ENCODE data around the gene SNRNP27. TPM values are rescaled to one million over a fixed set of nuclear protein-coding genes. Genes with fewer than 3 reads are reported as not detected.

SNRNP27 gene
- 10 to 100 TPM; 26.2 to 52.6 TPM for total RNA-seq

DNA sequence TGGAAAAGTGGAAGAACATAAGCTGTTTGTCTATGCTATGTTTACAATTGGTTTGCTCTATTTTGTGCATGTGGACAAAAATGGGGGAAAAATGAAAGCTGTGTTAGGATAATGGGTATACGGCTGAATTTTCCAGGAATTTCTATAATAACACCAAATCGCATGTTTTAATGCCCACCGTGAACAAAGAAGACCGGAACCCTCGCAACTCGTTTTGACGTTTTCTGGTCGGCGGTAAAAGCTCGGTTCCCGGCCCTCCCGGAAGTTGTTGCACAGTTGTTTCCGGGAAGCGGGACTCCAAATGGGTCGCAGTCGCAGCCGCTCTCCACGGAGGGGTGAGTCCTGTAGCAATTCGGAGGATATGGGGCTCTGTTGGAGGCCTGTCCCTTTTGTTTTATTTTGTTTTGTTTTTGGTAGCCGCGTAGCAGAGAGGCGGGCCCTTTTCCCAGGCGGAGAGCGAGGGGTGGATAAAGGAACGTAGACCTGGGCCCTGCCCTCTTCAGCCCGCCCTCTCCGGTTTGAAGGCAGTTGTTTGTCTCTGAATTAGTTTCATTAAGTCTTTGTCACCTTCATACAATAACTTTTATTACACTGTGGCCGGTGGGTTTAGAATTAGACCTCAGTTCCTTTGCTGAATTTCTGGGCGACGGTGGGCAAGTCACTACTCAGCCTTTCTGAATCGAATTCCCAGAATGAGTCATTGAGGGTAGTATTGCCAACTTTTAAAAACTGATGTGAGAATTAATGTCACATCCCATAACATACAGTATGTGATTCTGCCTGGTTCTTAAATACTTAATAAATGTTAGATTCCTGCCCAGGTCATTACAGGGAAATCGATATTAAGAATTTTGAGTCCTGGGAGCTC lies at the start of gene SNRNP27:
Gene SNRNP27 (plus strand): TSS at position 273 of the 868 bp plus-strand sequence. CDS start 29 bp downstream, at position 302.

GRCh38 chr2:69914950-69915945 lies 21.5 kb downstream of the SNRNP27 start, which contains the start of gene MXD1:
Gene MXD1, plus strand, starts transcription at chr2:69915109. Its CDS starts 222 bp downstream, at chr2:69915331.

Small RNAs within 50 kb of the gene (small RNA-seq; reads per million reads assigned to genes)
- gene RPL23AP92 = 0 reads per million in 2 donors

Other genes with a start within 250 kb of the SNRNP27 start
- gene ANXA4, start 151.8 kb upstream of the SNRNP27 start, total RNA-seq = 10 to 100 TPM; 24.1 to 30.6 TPM
- gene GMCL1, start 64.3 kb upstream of the SNRNP27 start, total RNA-seq = 1 to 10 TPM; 5.9 to 8.7 TPM
- gene MXD1, start 21.2 kb downstream of the SNRNP27 start, total RNA-seq = 1 to 10 TPM; 4.7 to 4.8 TPM
- under 1 TPM; under 0.01 to 0.34 TPM for gene ASPRV1, start 67.7 kb downstream of the SNRNP27 start, total RNA-seq
- gene PCBP1, start 193.5 kb downstream of the SNRNP27 start, total RNA-seq = 10 to 100 TPM; 39.2 to 73.6 TPM